ENCODE data around the gene TMEM247. TPM values are rescaled to one million over a fixed set of nuclear protein-coding genes. Genes with fewer than 3 reads are reported as not detected.

TMEM247 gene
- total RNA-seq, 1 experiment from 2014 or later, result not detected

GRCh38 chr2:46512185-46512584, 32.8 kb downstream of the TMEM247 start:
- Histone ChIP-seq H3K9me2 (replicated peaks; ENCODE audit: low read length) (no peaks in the 10 kb centered on the region), H4K20me1 (ENCODE audit: low read length) (no peaks in the 10 kb centered on the region), H3K79me2 (ENCODE audit: low read length) (no peaks in the 10 kb centered on the region), H3K4me1 (ENCODE audit: insufficient read depth, low read length) (no peaks in the 10 kb centered on the region), H3K9ac (ENCODE audit: low read length) (no peak overlapping the region), H3K4me3 (ENCODE audit: low read length) (no peak overlapping the region), H3K27ac (ENCODE audit: low read length) (no peak overlapping the region), H2AFZ (ENCODE audit: low read length) (no peak overlapping the region), H3K9me3 (ENCODE audit: low read length) (peaks cover 15% of the 10 kb centered on the region), H3K27me3 (ENCODE audit: low read length) (no peaks in the 10 kb centered on the region), H3F3A (ENCODE audit: low read length, unreplicated experiment) (no peaks in the 10 kb centered on the region), H3K4me2 (ENCODE audit: low read length) (no peak overlapping the region), H3K36me3 (ENCODE audit: low read depth, low read length) (no peaks in the 10 kb centered on the region; the same call in 1 of the 2 replicates)
- DNase-seq (no peak), ATAC-seq (no peak)
- TF ChIP-seq EZH2 (IDR thresholded peaks at IDR 0.05; ENCODE audit: low read length, unreplicated experiment) (no peak), CTCF (conservative IDR thresholded peaks at IDR 0.05; ENCODE audit: low read depth, low read length) (no peak), EZH2phosphoT487 (IDR thresholded peaks at IDR 0.05; ENCODE audit: borderline replicate concordance, low read length) (no peak)
- no TSS peak for BruUV-seq (replicated peaks)
- intact Hi-C loops (cut with micrococcal nuclease), result no loop called here
- ChIA-PET POLR2A (ENCODE audit: unreplicated experiment) (no interaction called here), CTCF (no interaction called here)

- intact Hi-C loops (cut with micrococcal nuclease), result no loop called here
- no peaks in the 10 kb centered on the region for H3K4me1 ChIP-seq (ENCODE audit: insufficient read depth, low read length)
- H3K79me2 ChIP-seq (ENCODE audit: low read length), result no peaks in the 10 kb centered on the region
- H3K4me3 ChIP-seq (ENCODE audit: low read length), result no peak overlapping the region
- H4K20me1 ChIP-seq (ENCODE audit: low read length), result no peaks in the 10 kb centered on the region
- no peak overlapping the region for H3K4me2 ChIP-seq (ENCODE audit: low read length)
- peaks cover 15% of the 10 kb centered on the region for H3K9me3 ChIP-seq (ENCODE audit: low read length)
- DNase-seq (no peak), ATAC-seq (no peak)
- TF ChIP-seq EZH2phosphoT487 (IDR thresholded peaks at IDR 0.05; ENCODE audit: borderline replicate concordance, low read length), result no peak
- no peak for TF ChIP-seq CTCF (conservative IDR thresholded peaks at IDR 0.05; ENCODE audit: low read depth, low read length)
- no peak for TF ChIP-seq EZH2 (IDR thresholded peaks at IDR 0.05; ENCODE audit: low read length, unreplicated experiment)
- POLR2A ChIA-PET (ENCODE audit: unreplicated experiment), result interaction anchor here (0.6 to 0.7 kb wide), 2 partner anchors 581 to 735 kb away, joined by 4 read pairs; no protein-coding TSS in a partner anchor
- CTCF ChIA-PET, result interaction anchor here (0.6 kb wide), 1 partner anchor 20 kb away, joined by 3 read pairs; no protein-coding TSS in a partner anchor
- no peaks in the 10 kb centered on the region for H3K9me2 ChIP-seq (replicated peaks; ENCODE audit: low read length)
- H3K27me3 ChIP-seq (ENCODE audit: low read length), result no peaks in the 10 kb centered on the region
- no peaks in the 10 kb centered on the region for H3F3A ChIP-seq (ENCODE audit: low read length, unreplicated experiment)
- no peak overlapping the region for H3K9ac ChIP-seq (ENCODE audit: low read length)
- BruUV-seq (replicated peaks), result no TSS peak
- H3K27ac ChIP-seq (ENCODE audit: low read length), result no peak overlapping the region
- no peaks in the 10 kb centered on the region; the same call in 1 of the 2 replicates for H3K36me3 ChIP-seq (ENCODE audit: low read depth, low read length)
- no peak overlapping the region for H2AFZ ChIP-seq (ENCODE audit: low read length)
Measured at GRCh38 chr2:46514738-46515137, 35.4 kb downstream of the TMEM247 start.

GRCh38 chr2:46517485-46517884, 38.1 kb downstream of the TMEM247 start:
- H3K27me3 ChIP-seq (ENCODE audit: low read length), result no peaks in the 10 kb centered on the region
- BruUV-seq (replicated peaks), result no TSS peak
- TF ChIP-seq EZH2phosphoT487 (IDR thresholded peaks at IDR 0.05; ENCODE audit: borderline replicate concordance, low read length), result no peak
- H3K36me3 ChIP-seq (ENCODE audit: low read depth, low read length), result no peaks in the 10 kb centered on the region; the same call in 1 of the 2 replicates
- ATAC-seq (no peak), DNase-seq (no peak)
- peaks cover 15% of the 10 kb centered on the region for H3K9me3 ChIP-seq (ENCODE audit: low read length)
- ChIA-PET POLR2A (ENCODE audit: unreplicated experiment) (no interaction called here), CTCF (no interaction called here)
- intact Hi-C loops (cut with micrococcal nuclease), result no loop called here
- no peak overlapping the region for H3K27ac ChIP-seq (ENCODE audit: low read length)
- H3K4me2 ChIP-seq (ENCODE audit: low read length), result no peak overlapping the region
- no peaks in the 10 kb centered on the region for H3F3A ChIP-seq (ENCODE audit: low read length, unreplicated experiment)
- no peaks in the 10 kb centered on the region for H3K9me2 ChIP-seq (replicated peaks; ENCODE audit: low read length)
- H4K20me1 ChIP-seq (ENCODE audit: low read length), result no peaks in the 10 kb centered on the region
- no peaks in the 10 kb centered on the region for H3K4me1 ChIP-seq (ENCODE audit: insufficient read depth, low read length)
- no peaks in the 10 kb centered on the region for H3K79me2 ChIP-seq (ENCODE audit: low read length)
- H2AFZ ChIP-seq (ENCODE audit: low read length), result no peak overlapping the region
- no peak overlapping the region for H3K4me3 ChIP-seq (ENCODE audit: low read length)
- H3K9ac ChIP-seq (ENCODE audit: low read length), result no peak overlapping the region

Data from PC-3 (cell line).